Measurements from ENCODE around the gene SCAMP1. TPM values are rescaled to one million over a fixed set of nuclear protein-coding genes. Genes with fewer than 3 reads are reported as not detected.
"Not testable (repeated sequence)": the region's sequence is repeated elsewhere in the genome, so short reads cannot be mapped to it uniquely, and the experiment has no call there.

Gene SCAMP1
- total and polyA plus RNA-seq, 2 donors (not counting 1 experiment from before 2014, with no cell fraction given), result 44.3 to 60.6 TPM

DNA sequence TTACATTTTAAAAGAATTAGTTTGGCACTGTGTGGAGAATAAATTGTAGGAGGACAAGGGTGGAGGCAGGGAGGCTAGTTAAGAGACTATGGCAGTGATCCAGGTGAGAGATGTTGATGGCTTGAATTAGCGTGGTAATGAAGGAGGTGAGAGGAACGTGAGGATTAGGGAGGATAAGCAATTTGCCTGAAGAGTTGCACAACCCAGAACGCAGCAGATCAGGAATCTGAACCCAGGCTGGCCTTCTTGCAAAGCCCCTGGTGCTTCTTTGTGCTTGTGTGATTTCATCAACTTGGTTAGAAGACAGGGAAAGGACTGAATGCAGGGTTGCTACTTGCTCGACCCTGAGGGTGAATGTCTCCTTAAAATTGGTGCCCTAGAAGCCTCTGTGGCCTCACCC, 6.9 kb upstream of the SCAMP1 start:
- no peak overlapping the region for H3K27ac ChIP-seq (ENCODE audit: insufficient read depth, low read length)
- H2AFZ ChIP-seq (ENCODE audit: low read length), result no peak overlapping the region
- no peak overlapping the region for H3K4me2 ChIP-seq (ENCODE audit: extremely low read depth, insufficient read depth, low read length)
- no peak for DNase-seq (ENCODE audit: low read depth in 2 of 2)
- H3K27me3 ChIP-seq (ENCODE audit: control insufficient read depth, insufficient read depth, low read length), result no peaks in the 10 kb centered on the region
- no peaks in the 10 kb centered on the region for H3K9me3 ChIP-seq (ENCODE audit: control insufficient read depth, insufficient read depth, low read depth, low read length)
- no peaks in the 10 kb centered on the region for H3K36me3 ChIP-seq (ENCODE audit: control insufficient read depth, insufficient read depth, low read length)
- peaks cover 2% of the 10 kb centered on the region for H3K79me2 ChIP-seq (ENCODE audit: control insufficient read depth, insufficient read depth, low read length)
- no peaks in the 10 kb centered on the region for H3K4me1 ChIP-seq (ENCODE audit: control insufficient read depth, extremely low read depth, insufficient read depth, low read length)
- no peak overlapping the region for H3K4me3 ChIP-seq (replicated peaks in 1 of 4; ENCODE audit: control extremely low read depth in 1 of 4, insufficient read depth in 1 of 4, low read depth in 3 of 4, low read length in 4 of 4)
- no peaks in the 10 kb centered on the region for H4K20me1 ChIP-seq (ENCODE audit: control insufficient read depth, extremely low read depth, insufficient read depth, low read length)
- TF ChIP-seq, protein P1, sequence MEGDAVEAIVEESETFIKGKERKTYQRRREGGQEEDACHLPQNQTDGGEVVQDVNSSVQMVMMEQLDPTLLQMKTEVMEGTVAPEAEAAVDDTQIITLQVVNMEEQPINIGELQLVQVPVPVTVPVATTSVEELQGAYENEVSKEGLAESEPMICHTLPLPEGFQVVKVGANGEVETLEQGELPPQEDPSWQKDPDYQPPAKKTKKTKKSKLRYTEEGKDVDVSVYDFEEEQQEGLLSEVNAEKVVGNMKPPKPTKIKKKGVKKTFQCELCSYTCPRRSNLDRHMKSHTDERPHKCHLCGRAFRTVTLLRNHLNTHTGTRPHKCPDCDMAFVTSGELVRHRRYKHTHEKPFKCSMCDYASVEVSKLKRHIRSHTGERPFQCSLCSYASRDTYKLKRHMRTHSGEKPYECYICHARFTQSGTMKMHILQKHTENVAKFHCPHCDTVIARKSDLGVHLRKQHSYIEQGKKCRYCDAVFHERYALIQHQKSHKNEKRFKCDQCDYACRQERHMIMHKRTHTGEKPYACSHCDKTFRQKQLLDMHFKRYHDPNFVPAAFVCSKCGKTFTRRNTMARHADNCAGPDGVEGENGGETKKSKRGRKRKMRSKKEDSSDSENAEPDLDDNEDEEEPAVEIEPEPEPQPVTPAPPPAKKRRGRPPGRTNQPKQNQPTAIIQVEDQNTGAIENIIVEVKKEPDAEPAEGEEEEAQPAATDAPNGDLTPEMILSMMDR (conservative IDR thresholded peaks at IDR 0.05 in 1 of 2, IDR thresholded peaks at IDR 0.05 in 1 of 2; ENCODE audit: low read depth in 1 of 2, low read length in 2 of 2), result no peak
- no peak for TF ChIP-seq EZH2 (IDR thresholded peaks at IDR 0.05; ENCODE audit: low read length, missing control alignments)
- H3K9ac ChIP-seq (ENCODE audit: insufficient read depth, low read length), result no peak overlapping the region

DNA sequence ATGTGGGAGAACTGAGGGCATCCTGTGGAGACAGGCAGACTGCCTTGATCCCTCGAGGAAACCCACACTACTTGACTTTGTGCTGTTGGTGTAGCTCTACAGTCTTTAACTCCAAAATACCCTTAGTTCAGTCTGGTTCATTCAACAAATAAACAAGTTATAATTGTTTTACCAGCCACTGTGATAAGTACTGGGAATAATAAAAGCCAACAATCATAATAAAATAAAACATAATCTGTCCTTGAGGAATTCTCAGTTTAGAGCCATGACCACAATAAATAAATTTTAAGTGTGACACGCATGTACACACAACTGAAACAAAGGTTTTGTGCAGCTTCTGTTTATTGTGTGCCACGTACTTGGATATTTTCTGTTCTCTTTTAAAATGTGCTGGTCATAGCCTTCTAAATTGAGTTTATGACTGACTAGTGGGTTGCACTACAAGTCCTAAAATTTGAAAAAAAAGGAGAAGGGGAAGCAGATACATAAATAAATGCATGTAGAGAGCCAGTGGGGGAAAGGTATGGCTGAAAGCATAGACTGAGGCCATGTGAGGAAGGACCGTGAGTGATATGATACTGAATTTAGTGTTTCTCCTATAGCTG, 6.2 kb upstream of the SCAMP1 start:
- H3K36me3 ChIP-seq (ENCODE audit: control insufficient read depth, insufficient read depth, low read length), result no peaks in the 10 kb centered on the region
- TF ChIP-seq, protein P1 (conservative IDR thresholded peaks at IDR 0.05 in 1 of 2, IDR thresholded peaks at IDR 0.05 in 1 of 2; ENCODE audit: low read depth in 1 of 2, low read length in 2 of 2), result no peak
- TF ChIP-seq EZH2 (IDR thresholded peaks at IDR 0.05; ENCODE audit: low read length, missing control alignments), result no peak
- H3K9ac ChIP-seq (ENCODE audit: insufficient read depth, low read length), result no peak overlapping the region

DNA sequence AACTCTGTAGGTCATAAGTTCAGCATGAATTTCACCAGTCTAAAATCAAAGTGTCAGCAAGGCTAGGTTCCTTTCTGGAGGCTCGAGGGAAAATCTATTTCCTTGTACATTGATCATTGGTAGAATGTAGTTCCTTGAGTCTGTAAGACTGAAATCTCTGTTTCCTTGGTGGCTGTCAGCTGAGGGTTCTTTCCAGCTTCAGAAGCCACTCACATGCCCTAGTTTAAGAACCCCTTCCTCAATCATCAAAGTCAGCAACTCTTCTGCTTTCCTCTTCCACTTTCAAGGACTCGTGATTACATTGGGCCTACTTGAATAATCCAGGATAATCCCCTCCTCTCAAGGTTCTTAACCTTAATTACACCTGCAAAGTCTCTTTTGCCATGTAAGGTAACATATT, 4.9 kb upstream of the SCAMP1 start:
- no peak for DNase-seq (ENCODE audit: low read depth in 2 of 2)
- no peaks in the 10 kb centered on the region for H3K9me3 ChIP-seq (ENCODE audit: control insufficient read depth, insufficient read depth, low read depth, low read length)
- no peak overlapping the region for H3K27ac ChIP-seq (ENCODE audit: insufficient read depth, low read length)
- no peaks in the 10 kb centered on the region for H3K36me3 ChIP-seq (ENCODE audit: control insufficient read depth, insufficient read depth, low read length)
- no peaks in the 10 kb centered on the region for H4K20me1 ChIP-seq (ENCODE audit: control insufficient read depth, extremely low read depth, insufficient read depth, low read length)
- no peak overlapping the region for H3K9ac ChIP-seq (ENCODE audit: insufficient read depth, low read length)
- no peak overlapping the region for H3K4me2 ChIP-seq (ENCODE audit: extremely low read depth, insufficient read depth, low read length)
- no peak overlapping the region for H3K4me3 ChIP-seq (replicated peaks in 1 of 4; ENCODE audit: control extremely low read depth in 1 of 4, insufficient read depth in 1 of 4, low read depth in 3 of 4, low read length in 4 of 4)
- no peak overlapping the region for H2AFZ ChIP-seq (ENCODE audit: low read length)
- no peaks in the 10 kb centered on the region for H3K4me1 ChIP-seq (ENCODE audit: control insufficient read depth, extremely low read depth, insufficient read depth, low read length)
- no peaks in the 10 kb centered on the region for H3K27me3 ChIP-seq (ENCODE audit: control insufficient read depth, insufficient read depth, low read length)
- TF ChIP-seq, protein P1 (conservative IDR thresholded peaks at IDR 0.05 in 1 of 2, IDR thresholded peaks at IDR 0.05 in 1 of 2; ENCODE audit: low read depth in 1 of 2, low read length in 2 of 2), result no peak
- no peak for TF ChIP-seq EZH2 (IDR thresholded peaks at IDR 0.05; ENCODE audit: low read length, missing control alignments)
- peaks cover 5% of the 10 kb centered on the region for H3K79me2 ChIP-seq (ENCODE audit: control insufficient read depth, insufficient read depth, low read length)

More for the DNA sequence above, 6.2 kb upstream of the SCAMP1 start:
- Histone ChIP-seq H3K79me2 (ENCODE audit: control insufficient read depth, insufficient read depth, low read length) (peaks cover 4% of the 10 kb centered on the region), H3K4me2 (ENCODE audit: extremely low read depth, insufficient read depth, low read length) (no peak overlapping the region), H3K27ac (ENCODE audit: insufficient read depth, low read length) (no peak overlapping the region), H2AFZ (ENCODE audit: low read length) (no peak overlapping the region), H3K4me1 (ENCODE audit: control insufficient read depth, extremely low read depth, insufficient read depth, low read length) (no peaks in the 10 kb centered on the region), H4K20me1 (ENCODE audit: control insufficient read depth, extremely low read depth, insufficient read depth, low read length) (no peaks in the 10 kb centered on the region), H3K9me3 (ENCODE audit: control insufficient read depth, insufficient read depth, low read depth, low read length) (no peaks in the 10 kb centered on the region), H3K27me3 (ENCODE audit: control insufficient read depth, insufficient read depth, low read length) (no peaks in the 10 kb centered on the region), H3K4me3 (replicated peaks in 1 of 4; ENCODE audit: control extremely low read depth in 1 of 4, insufficient read depth in 1 of 4, low read depth in 3 of 4, low read length in 4 of 4) (no peak overlapping the region)
- no peak for DNase-seq (ENCODE audit: low read depth in 2 of 2)

DNA sequence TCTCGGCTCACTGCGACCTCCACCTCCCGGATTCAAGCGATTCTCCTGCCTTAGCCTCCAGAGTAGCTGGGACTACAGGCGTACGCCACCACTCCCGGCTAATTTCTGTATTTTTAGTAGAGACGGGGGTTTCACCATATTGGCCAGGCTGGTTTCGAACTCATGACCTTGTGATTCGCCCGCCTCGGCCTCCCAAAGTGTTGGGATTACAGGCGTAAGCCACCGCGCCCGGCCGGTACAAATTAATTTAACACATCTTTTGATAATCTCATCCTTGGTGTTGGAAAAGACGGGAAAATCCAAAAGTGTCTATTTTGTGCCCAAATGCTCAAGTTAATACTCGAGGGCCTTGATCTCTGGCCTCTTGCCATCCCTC, 974 bp upstream of the SCAMP1 start:
- Histone ChIP-seq H3K4me3 (replicated peaks in 1 of 4; ENCODE audit: control extremely low read depth in 1 of 4, insufficient read depth in 1 of 4, low read depth in 3 of 4, low read length in 4 of 4) (peak overlapping the region; percentile 89 to 98 (median 94)), H3K4me2 (ENCODE audit: extremely low read depth, insufficient read depth, low read length) (peak overlapping the region; percentile 33), H3K27ac (ENCODE audit: insufficient read depth, low read length) (peak overlapping the region; percentile 94), H2AFZ (ENCODE audit: low read length) (peak overlapping the region; percentile 90), H3K79me2 (ENCODE audit: control insufficient read depth, insufficient read depth, low read length) (peaks cover 12% of the 10 kb centered on the region), H3K9ac (ENCODE audit: insufficient read depth, low read length) (peak overlapping the region; percentile 94)
- not testable (repeated sequence) for H3K9me3 ChIP-seq (ENCODE audit: control insufficient read depth, insufficient read depth, low read depth, low read length); H4K20me1 ChIP-seq (ENCODE audit: control insufficient read depth, extremely low read depth, insufficient read depth, low read length); H3K27me3 ChIP-seq (ENCODE audit: control insufficient read depth, insufficient read depth, low read length); DNase-seq (ENCODE audit: low read depth in 2 of 2); H3K36me3 ChIP-seq (ENCODE audit: control insufficient read depth, insufficient read depth, low read length); H3K4me1 ChIP-seq (ENCODE audit: control insufficient read depth, extremely low read depth, insufficient read depth, low read length)
